HCT116 (cell line): ENCODE measurements around the gene TEX19. TPM values are rescaled to one million over a fixed set of nuclear protein-coding genes. Genes with fewer than 3 reads are reported as not detected.

ENCODE experiments used
- ATAC-seq: fragments of 200-7000 bp; cut with Tn5 transposase; 2 replicates; pipeline ENCODE4 v1.9.1; 2020; ENCODE audit warnings: mild to moderate bottlenecking, moderate library complexity
- BruUV-seq: library from RNA; stranded (reverse); fragments of 400-500 nt; replicated peaks from 2 replicates; lab custom pipeline; 2021; lab: Mats Ljungman, UMichigan
- CTCF ChIA-PET: fragments of 300-600 bp; sonication (Branson Sonifier 250); formaldehyde crosslinking; loops from one replicate; lab custom pipeline; 2021; ENCODE audit warnings: antibody characterized with exemption; lab: Charles Lee
- POLR2A ChIA-PET: fragments of 300-600, 350-600 bp; sonication (Branson Sonifier 250); formaldehyde crosslinking; loops from one replicate; lab custom pipeline; 2021; ENCODE audit warnings: antibody characterized with exemption; lab: Charles Lee
- RAD21 ChIA-PET, 2 experiments: fragments of 300-600 bp; sonication (Branson Sonifier 250); formaldehyde crosslinking; loops; one replicate each; lab custom pipeline; 2023; ENCODE audit warnings: low total read pairs in 2 of 2; ENCODE audit not compliant: uncharacterized antibody in 2 of 2, unreplicated experiment in 2 of 2, low non-redundant PET in 1 of 2; lab: Charles Lee
- DNase-seq: peaks from one replicate; pipeline ENCODE4 v3.0.0-alpha.2; 2010; ENCODE audit warnings: low read depth, low spot score
- H2AFZ ChIP-seq: fragments of 200-600 bp; shearing (Covaris generic), sonication (generic); 2 replicates; pipeline ENCODE4 v1.6.1; 2017; ENCODE audit warnings: low read depth, mixed run types, mixed read lengths, antibody characterized with exemption, low read length; ENCODE audit not compliant: poor library complexity, severe bottlenecking
- H3K27ac ChIP-seq: 2 replicates; pipeline ENCODE4 v1.5.1; 2012; ENCODE audit warnings: low read depth, low read length
- H3K27me3 ChIP-seq: fragments of 200-600 bp; sonication (generic); 2 replicates; pipeline ENCODE4 v1.6.1; 2016; ENCODE audit warnings: mixed run types, low read length, mixed read lengths; ENCODE audit not compliant: insufficient read depth
- H3K36me3 ChIP-seq, 2 experiments: fragments of 200-500 bp in 1 of 2; fragments of 200-600 bp in 1 of 2; sonication (Bioruptor generic) in 1 of 2; sonication (generic) in 1 of 2; 2 replicates each; pipeline versions ENCODE4 v1.5.1 to v1.6.1; 2014 to 2016; ENCODE audit warnings: low read length in 2 of 2, inconsistent platforms in 1 of 2, mixed read lengths in 1 of 2, mixed run types in 1 of 2; ENCODE audit not compliant: insufficient read depth in 2 of 2, control insufficient read depth in 1 of 2
- H3K4me1 ChIP-seq, 2 experiments: fragments of 200-600 bp in 1 of 2; sonication (generic) in 1 of 2; 2 replicates each; pipeline versions ENCODE4 v1.5.1 to v1.6.1; 2012 to 2017; ENCODE audit warnings: low read length in 2 of 2, inconsistent platforms in 1 of 2, mild to moderate bottlenecking in 1 of 2, mixed read lengths in 1 of 2, mixed run types in 1 of 2, moderate library complexity in 1 of 2; ENCODE audit not compliant: insufficient read depth in 2 of 2, control insufficient read depth in 1 of 2
- H3K4me2 ChIP-seq: fragments of 200-600 bp; sonication (generic); 2 replicates; pipeline ENCODE4 v1.6.1; 2017; ENCODE audit warnings: mixed run types, low read length, mixed read lengths
- H3K4me3 ChIP-seq, 2 experiments: fragments of 200-600 bp in 1 of 2; sonication (generic) in 1 of 2; replicated peaks in 1 of 2; 2 replicates each; pipeline ENCODE4 v1.5.1; 2011 to 2016; ENCODE audit warnings: low read length in 2 of 2, control low read depth in 1 of 2, low read depth in 1 of 2, mild to moderate bottlenecking in 1 of 2, mixed read lengths in 1 of 2, mixed run types in 1 of 2
- H3K79me2 ChIP-seq: fragments of 200-600 bp; sonication (generic); 2 replicates; pipeline ENCODE4 v1.6.1; 2017; ENCODE audit warnings: mild to moderate bottlenecking, mixed run types, low read length, moderate library complexity, mixed read lengths; ENCODE audit not compliant: insufficient read depth
- H3K9ac ChIP-seq: fragments of 200-600 bp; sonication (generic); 2 replicates; pipeline ENCODE4 v1.6.1; 2016; ENCODE audit warnings: low read length, mixed read lengths
- H3K9me2 ChIP-seq: fragments of 200-600 bp; sonication (generic), shearing (Covaris generic); 2 replicates; pipeline ENCODE4 v1.6.1; 2017; ENCODE audit warnings: mixed run types, mild to moderate bottlenecking, moderate library complexity; ENCODE audit not compliant: insufficient read depth
- H3K9me3 ChIP-seq, 2 experiments: fragments of 200-500 bp in 1 of 2; fragments of 200-600 bp in 1 of 2; sonication (Bioruptor generic) in 1 of 2; sonication (generic) in 1 of 2; 2 replicates each; pipeline ENCODE4 v1.6.1; 2014 to 2017; ENCODE audit warnings: low read length in 2 of 2, mixed read lengths in 2 of 2, inconsistent platforms in 1 of 2, low read depth in 1 of 2, mild to moderate bottlenecking in 1 of 2, mixed run types in 1 of 2, moderate library complexity in 1 of 2; ENCODE audit not compliant: control insufficient read depth in 1 of 2, insufficient read depth in 1 of 2
- H4K20me1 ChIP-seq: fragments of 200-600 bp; sonication (generic), shearing (Covaris generic); 2 replicates; pipeline ENCODE4 v1.6.1; 2017; ENCODE audit warnings: mixed run types, mild to moderate bottlenecking, moderate library complexity; ENCODE audit not compliant: insufficient read depth
- CEBPB ChIP-seq: IDR thresholded peaks from 2 replicates; pipeline ENCODE4 v1.6.1; 2012; ENCODE audit warnings: low read depth
- ELF1 ChIP-seq: IDR thresholded peaks from 2 replicates; pipeline ENCODE4 v1.6.1; 2012; ENCODE audit warnings: low read depth, borderline replicate concordance
- EZH2phosphoT487 ChIP-seq: fragments of 200-600 bp; IDR thresholded peaks from 2 replicates; pipeline ENCODE4 v1.6.1; 2018; ENCODE audit warnings: antibody characterized with exemption, borderline replicate concordance
- JUND ChIP-seq: IDR thresholded peaks from 2 replicates; pipeline ENCODE4 v1.6.1; 2012
- POLR2AphosphoS5 ChIP-seq: IDR thresholded peaks from 2 replicates; pipeline ENCODE4 v1.6.1; 2011; ENCODE audit warnings: mild to moderate bottlenecking, low read depth, low read length, moderate library complexity
- SIN3A ChIP-seq: IDR thresholded peaks from 2 replicates; pipeline ENCODE4 v1.6.1; 2012; ENCODE audit warnings: low read depth
- SRF ChIP-seq: IDR thresholded peaks from 2 replicates; pipeline ENCODE4 v1.6.1; 2012; ENCODE audit warnings: low read depth
- YY1 ChIP-seq: IDR thresholded peaks from 2 replicates; pipeline ENCODE4 v1.6.1; 2011; ENCODE audit warnings: low read length, low read depth, moderate library complexity, mild to moderate bottlenecking; ENCODE audit not compliant: insufficient replicate concordance; ENCODE audit errors: extremely low read depth
- ZFX ChIP-seq: fragments of 450-650 bp; IDR thresholded peaks from 2 replicates; pipeline ENCODE4 v1.6.1; 2017
- ZNF274 ChIP-seq: fragments of 200-500 bp; sonication (Bioruptor generic); IDR thresholded peaks from 2 replicates; pipeline ENCODE4 v1.6.1; 2014; ENCODE audit warnings: mild to moderate bottlenecking, low read depth, low read length, inconsistent platforms
- intact Hi-C: fragments of 100-400 bp; cut with micrococcal nuclease; formaldehyde crosslinking; loops from 2 replicates; pipeline ENCODE4 v1.10.0; 2022
- total RNA-seq: library from RNA; stranded (reverse); gene quantifications from one replicate; pipeline ENCODE4 v1.2.1, GENCODE V29; 2021; ENCODE audit not compliant: unreplicated experiment
- TF ChIP-seq, protein P1 (sequence below): IDR thresholded peaks from 2 replicates; pipeline ENCODE4 v1.6.1; 2011; ENCODE audit warnings: mild to moderate bottlenecking, low read length, moderate library complexity; ENCODE audit not compliant: insufficient replicate concordance; ENCODE audit errors: extremely low read depth
- TF ChIP-seq, protein P2 (sequence below): IDR thresholded peaks from 2 replicates; pipeline ENCODE4 v1.6.1; 2012

TEX19 gene
- total RNA-seq, 1 experiment from 2014 or later, result 2.1 TPM

DNA sequence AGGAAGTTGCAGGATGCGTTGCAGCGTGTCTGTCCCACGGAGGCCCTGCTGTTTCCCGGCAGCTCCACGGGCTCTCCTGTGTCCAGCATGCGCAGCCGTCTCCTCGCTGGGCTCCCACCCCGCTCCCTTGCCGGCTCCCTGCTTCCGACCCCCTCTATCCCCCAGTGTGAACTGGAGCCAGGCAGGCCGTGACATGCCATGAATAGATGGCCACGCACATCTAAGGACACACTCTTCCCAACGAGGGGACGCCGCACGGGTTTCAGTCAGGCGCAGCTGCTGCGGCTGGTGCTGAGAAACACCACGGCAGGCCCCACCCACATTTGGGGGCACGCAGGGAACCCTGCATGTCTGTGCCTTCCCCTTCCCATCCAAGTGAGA lies 49.9 kb downstream of the TEX19 start:
- POLR2A ChIA-PET, result no interaction called here

DNA sequence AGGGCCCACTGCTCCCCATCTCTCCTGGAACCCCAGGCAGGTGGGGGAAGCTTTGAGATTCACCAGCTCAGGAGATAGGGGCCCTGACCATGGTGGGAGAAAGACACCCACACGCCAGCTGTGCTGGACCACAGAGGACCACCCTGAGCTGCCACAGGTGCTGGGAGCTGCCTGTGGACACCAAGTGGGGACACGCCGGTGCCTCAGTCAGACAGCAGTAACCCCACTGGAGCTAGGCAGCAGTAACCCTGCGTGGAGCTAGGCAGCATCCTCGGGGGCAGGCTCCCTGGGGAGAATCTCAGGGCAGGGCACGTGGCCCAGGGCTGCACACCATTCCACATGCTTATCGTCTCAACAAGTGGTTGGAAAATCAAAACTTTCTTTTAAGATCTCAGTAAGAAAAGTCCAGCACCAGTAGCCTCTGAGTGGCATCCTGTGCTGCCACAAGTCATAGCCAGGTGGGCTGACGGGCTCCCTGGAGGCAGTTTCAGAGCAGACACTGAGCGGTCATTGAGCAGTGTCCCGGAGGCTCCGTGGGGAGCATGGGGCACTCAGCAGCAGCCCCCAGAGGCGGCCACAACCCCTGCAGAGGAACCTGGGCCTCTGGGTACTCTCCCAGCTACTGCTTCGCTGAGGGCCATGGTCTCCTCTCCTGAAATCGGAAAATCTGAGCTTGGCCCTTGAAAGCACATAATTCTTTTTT lies 51.1 kb downstream of the TEX19 start:
- H3K27ac ChIP-seq, result no peak overlapping the region
- H3K4me2 ChIP-seq, result no peak overlapping the region
- H3K27me3 ChIP-seq, result no peaks in the 10 kb centered on the region
- POLR2A ChIA-PET, result no interaction called here
- BruUV-seq, result no TSS peak
- no peak overlapping the region for H3K9ac ChIP-seq
- CTCF ChIA-PET, result no interaction called here
- peaks cover 0 to 7% of the 10 kb centered on the region in 2 experiments; a peak in 2 of 4 replicates for H3K36me3 ChIP-seq
- no peaks in the 10 kb centered on the region; the same call in 1 of the 2 replicates for H3K79me2 ChIP-seq
- no peaks in the 10 kb centered on the region for H3K9me3 ChIP-seq
- ATAC-seq (no peak), DNase-seq (no peak)
- H3K4me3 ChIP-seq, result no peak overlapping the region
- intact Hi-C loops, result loop anchor here (10.0 kb wide), 2 partner anchors 145 to 375 kb away; partner anchors contain the start of genes DCXR and RAC3
- RAD21 ChIA-PET, result no interaction called here
- H3K4me1 ChIP-seq, result peaks cover 17 to 21% of the 10 kb centered on the region in 2 experiments
- H2AFZ ChIP-seq, result no peak overlapping the region
- no peaks in the 10 kb centered on the region for H3K9me2 ChIP-seq
- peaks cover 6% of the 10 kb centered on the region; the same call in 1 of the 2 replicates for H4K20me1 ChIP-seq
- TF ChIP-seq ZNF274 (no peak), JUND (no peak), CEBPB (no peak), ZFX (no peak), SIN3A (no peak), EZH2phosphoT487 (no peak), YY1 (no peak), SRF (no peak), ELF1 (no peak)
- TF ChIP-seq, protein P1, sequence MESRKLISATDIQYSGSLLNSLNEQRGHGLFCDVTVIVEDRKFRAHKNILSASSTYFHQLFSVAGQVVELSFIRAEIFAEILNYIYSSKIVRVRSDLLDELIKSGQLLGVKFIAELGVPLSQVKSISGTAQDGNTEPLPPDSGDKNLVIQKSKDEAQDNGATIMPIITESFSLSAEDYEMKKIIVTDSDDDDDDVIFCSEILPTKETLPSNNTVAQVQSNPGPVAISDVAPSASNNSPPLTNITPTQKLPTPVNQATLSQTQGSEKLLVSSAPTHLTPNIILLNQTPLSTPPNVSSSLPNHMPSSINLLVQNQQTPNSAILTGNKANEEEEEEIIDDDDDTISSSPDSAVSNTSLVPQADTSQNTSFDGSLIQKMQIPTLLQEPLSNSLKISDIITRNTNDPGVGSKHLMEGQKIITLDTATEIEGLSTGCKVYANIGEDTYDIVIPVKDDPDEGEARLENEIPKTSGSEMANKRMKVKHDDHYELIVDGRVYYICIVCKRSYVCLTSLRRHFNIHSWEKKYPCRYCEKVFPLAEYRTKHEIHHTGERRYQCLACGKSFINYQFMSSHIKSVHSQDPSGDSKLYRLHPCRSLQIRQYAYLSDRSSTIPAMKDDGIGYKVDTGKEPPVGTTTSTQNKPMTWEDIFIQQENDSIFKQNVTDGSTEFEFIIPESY, result no peak

More for the DNA sequence above, 49.9 kb downstream of the TEX19 start:
- no peak for ATAC-seq
- DNase-seq, result no peak
- no peak overlapping the region for H3K4me2 ChIP-seq
- no TSS peak for BruUV-seq
- no peaks in the 10 kb centered on the region for H3K9me3 ChIP-seq
- H3K9me2 ChIP-seq, result no peaks in the 10 kb centered on the region
- peaks cover 14 to 17% of the 10 kb centered on the region in 2 experiments for H3K4me1 ChIP-seq
- TF ChIP-seq POLR2AphosphoS5 (no peak), CEBPB (no peak)
- TF ChIP-seq, protein P2, sequence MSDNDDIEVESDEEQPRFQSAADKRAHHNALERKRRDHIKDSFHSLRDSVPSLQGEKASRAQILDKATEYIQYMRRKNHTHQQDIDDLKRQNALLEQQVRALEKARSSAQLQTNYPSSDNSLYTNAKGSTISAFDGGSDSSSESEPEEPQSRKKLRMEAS, result no peak
- no peaks in the 10 kb centered on the region for H4K20me1 ChIP-seq
- no peak overlapping the region for H2AFZ ChIP-seq
- peaks cover 2 to 8% of the 10 kb centered on the region in 2 experiments; a peak in 2 of 4 replicates for H3K36me3 ChIP-seq
- no peak overlapping the region for H3K4me3 ChIP-seq
- RAD21 ChIA-PET, result no interaction called here
- no peaks in the 10 kb centered on the region for H3K27me3 ChIP-seq
- no peak overlapping the region for H3K27ac ChIP-seq
- H3K9ac ChIP-seq, result no peak overlapping the region
- CTCF ChIA-PET, result no interaction called here
- intact Hi-C loops, result no loop called here
- no peaks in the 10 kb centered on the region; the same call in 1 of the 2 replicates for H3K79me2 ChIP-seq
